Vagina (tissue), 2 donors: Measurements from ENCODE around the gene MFN2.

Experiments
- CTCF ChIP-seq, 3 experiments: fragments of 450-650 bp in 2 of 3; fragments of 200-600 bp in 1 of 3; sonication (generic) in 1 of 3; IDR thresholded peaks; one replicate each; pipeline ENCODE4 v1.5.1; 2017 to 2019; ENCODE audit warnings: antibody characterized with exemption in 3 of 3, mild to moderate bottlenecking in 2 of 3, moderate library complexity in 2 of 3
- POLR2A ChIP-seq, 2 donors: fragments of 450-650 bp; IDR thresholded peaks; one replicate each; pipeline ENCODE4 v1.6.1; 2017; ENCODE audit warnings: antibody characterized with exemption in 2 of 2, mild to moderate bottlenecking in 2 of 2, moderate library complexity in 2 of 2
- POLR2AphosphoS5 ChIP-seq, 2 donors: sonication (generic); formaldehyde crosslinking; IDR thresholded peaks; one replicate each; pipeline ENCODE4 v1.9.0; 2017; ENCODE audit warnings: antibody characterized with exemption in 2 of 2, mild to moderate bottlenecking in 2 of 2, low read depth in 1 of 2; ENCODE audit not compliant: insufficient read depth in 1 of 2

- TF ChIP-seq CTCF (IDR thresholded peaks at IDR 0.05) (no peak), POLR2A (IDR thresholded peaks at IDR 0.05) (no peak), POLR2AphosphoS5 (IDR thresholded peaks at IDR 0.05; ENCODE audit: insufficient read depth in 1 of 2, low read depth in 1 of 2) (no peak)
Observed at GRCh38 chr1:12049616-12050015, 69.4 kb downstream of the MFN2 start.
